ENCODE measurements around the gene TPRG1L.
"Not testable (repeated sequence)": the region's sequence is repeated elsewhere in the genome, so short reads cannot be mapped to it uniquely, and the experiment has no call there.

The TPRG1L gene

GRCh38 chr1:3584915-3585314 is 39.9 kb upstream of the TPRG1L start:
- H3K27me3 ChIP-seq (ENCODE audit: insufficient read depth, low read length) = no peaks in the 10 kb centered on the region
- H3K9me3 ChIP-seq (ENCODE audit: low read length) = no peaks in the 10 kb centered on the region
- no peak overlapping the region for H3K4me3 ChIP-seq (ENCODE audit: low read depth, low read length, poor library complexity, severe bottlenecking)
- no peaks in the 10 kb centered on the region for H3K4me1 ChIP-seq (ENCODE audit: insufficient read depth, low read length, severe bottlenecking)
- no peaks in the 10 kb centered on the region for H3K9me2 ChIP-seq (ENCODE audit: low read depth, low read length)
- H2AFZ ChIP-seq (ENCODE audit: low read length) = no peak overlapping the region
- H3K79me2 ChIP-seq (ENCODE audit: insufficient read depth, low read length) = no peaks in the 10 kb centered on the region
- H3K9ac ChIP-seq (ENCODE audit: low read length) = no peak overlapping the region
- H3K4me2 ChIP-seq (ENCODE audit: low read length) = no peak overlapping the region
- no peaks in the 10 kb centered on the region for H4K20me1 ChIP-seq (ENCODE audit: insufficient read depth, low read length)
- TF ChIP-seq CTCF (IDR thresholded peaks at IDR 0.05; ENCODE audit: low read length) = no peak
- no peak for TF ChIP-seq EZH2 (IDR thresholded peaks at IDR 0.05; ENCODE audit: borderline replicate concordance, low read length)
- H3K36me3 ChIP-seq (ENCODE audit: insufficient read depth, low read length) = no peaks in the 10 kb centered on the region
- H3F3A ChIP-seq (ENCODE audit: insufficient read depth, low read length) = no peaks in the 10 kb centered on the region
- no peak overlapping the region for H3K27ac ChIP-seq (ENCODE audit: low read depth, low read length, poor library complexity, severe bottlenecking)

GRCh38 chr1:3585353-3585868 is 39.4 kb upstream of the TPRG1L start:
- not testable (repeated sequence) for H3K4me3 ChIP-seq (ENCODE audit: low read depth, low read length, poor library complexity, severe bottlenecking); H3K4me2 ChIP-seq (ENCODE audit: low read length); H3K79me2 ChIP-seq (ENCODE audit: insufficient read depth, low read length); H3F3A ChIP-seq (ENCODE audit: insufficient read depth, low read length); H3K27me3 ChIP-seq (ENCODE audit: insufficient read depth, low read length); H2AFZ ChIP-seq (ENCODE audit: low read length); H3K4me1 ChIP-seq (ENCODE audit: insufficient read depth, low read length, severe bottlenecking); H3K27ac ChIP-seq (ENCODE audit: low read depth, low read length, poor library complexity, severe bottlenecking); H4K20me1 ChIP-seq (ENCODE audit: insufficient read depth, low read length); H3K9me2 ChIP-seq (ENCODE audit: low read depth, low read length); H3K9me3 ChIP-seq (ENCODE audit: low read length); H3K9ac ChIP-seq (ENCODE audit: low read length); H3K36me3 ChIP-seq (ENCODE audit: insufficient read depth, low read length)

- Histone ChIP-seq H3F3A (ENCODE audit: insufficient read depth, low read length) (no peaks in the 10 kb centered on the region), H4K20me1 (ENCODE audit: insufficient read depth, low read length) (no peaks in the 10 kb centered on the region), H3K9me3 (ENCODE audit: low read length) (no peaks in the 10 kb centered on the region), H3K4me1 (ENCODE audit: insufficient read depth, low read length, severe bottlenecking) (no peaks in the 10 kb centered on the region), H3K27me3 (ENCODE audit: insufficient read depth, low read length) (no peaks in the 10 kb centered on the region), H3K79me2 (ENCODE audit: insufficient read depth, low read length) (no peaks in the 10 kb centered on the region), H3K36me3 (ENCODE audit: insufficient read depth, low read length) (no peaks in the 10 kb centered on the region), H2AFZ (ENCODE audit: low read length) (no peak overlapping the region), H3K27ac (ENCODE audit: low read depth, low read length, poor library complexity, severe bottlenecking) (no peak overlapping the region), H3K9me2 (ENCODE audit: low read depth, low read length) (no peaks in the 10 kb centered on the region), H3K9ac (ENCODE audit: low read length) (no peak overlapping the region), H3K4me3 (ENCODE audit: low read depth, low read length, poor library complexity, severe bottlenecking) (no peak overlapping the region), H3K4me2 (ENCODE audit: low read length) (no peak overlapping the region)
- TF ChIP-seq CTCF (IDR thresholded peaks at IDR 0.05; ENCODE audit: low read length) (no peak), EZH2 (IDR thresholded peaks at IDR 0.05; ENCODE audit: borderline replicate concordance, low read length) (no peak)
These were observed 38.8 kb upstream of the TPRG1L start for GRCh38 chr1:3585940-3586568.

Measured in OCI-LY1 (cell line).